Transverse colon (tissue), 4 donors: ENCODE results near the gene CALML3.

ENCODE experiments used
- EP300 ChIP-seq: sonication (generic); formaldehyde crosslinking; IDR thresholded peaks from one replicate; pipeline ENCODE4 v1.6.1; 2017; ENCODE audit warnings: antibody characterized with exemption, low read depth
- POLR2A ChIP-seq: fragments of 450-650 bp; IDR thresholded peaks from one replicate; pipeline ENCODE4 v1.6.1; 2016; ENCODE audit warnings: antibody characterized with exemption, mild to moderate bottlenecking, moderate library complexity
- POLR2AphosphoS5 ChIP-seq, 3 donors: sonication (generic); formaldehyde crosslinking; IDR thresholded peaks; one replicate each; pipeline ENCODE4 v1.6.1; 2016; ENCODE audit warnings: antibody characterized with exemption in 3 of 3
- TF ChIP-seq, protein P1 (sequence below), 5 experiments: fragments of 200-600 bp in 3 of 5; fragments of 450-650 bp in 2 of 5; sonication (generic) in 3 of 5; IDR thresholded peaks; 1 replicate in 2 of 5; 2 replicates in 3 of 5; pipeline ENCODE4 v1.5.1; 2016 to 2017; ENCODE audit warnings: antibody characterized with exemption in 5 of 5, inconsistent platforms in 3 of 5, mild to moderate bottlenecking in 2 of 5, moderate library complexity in 1 of 5

- TF ChIP-seq, protein P1, sequence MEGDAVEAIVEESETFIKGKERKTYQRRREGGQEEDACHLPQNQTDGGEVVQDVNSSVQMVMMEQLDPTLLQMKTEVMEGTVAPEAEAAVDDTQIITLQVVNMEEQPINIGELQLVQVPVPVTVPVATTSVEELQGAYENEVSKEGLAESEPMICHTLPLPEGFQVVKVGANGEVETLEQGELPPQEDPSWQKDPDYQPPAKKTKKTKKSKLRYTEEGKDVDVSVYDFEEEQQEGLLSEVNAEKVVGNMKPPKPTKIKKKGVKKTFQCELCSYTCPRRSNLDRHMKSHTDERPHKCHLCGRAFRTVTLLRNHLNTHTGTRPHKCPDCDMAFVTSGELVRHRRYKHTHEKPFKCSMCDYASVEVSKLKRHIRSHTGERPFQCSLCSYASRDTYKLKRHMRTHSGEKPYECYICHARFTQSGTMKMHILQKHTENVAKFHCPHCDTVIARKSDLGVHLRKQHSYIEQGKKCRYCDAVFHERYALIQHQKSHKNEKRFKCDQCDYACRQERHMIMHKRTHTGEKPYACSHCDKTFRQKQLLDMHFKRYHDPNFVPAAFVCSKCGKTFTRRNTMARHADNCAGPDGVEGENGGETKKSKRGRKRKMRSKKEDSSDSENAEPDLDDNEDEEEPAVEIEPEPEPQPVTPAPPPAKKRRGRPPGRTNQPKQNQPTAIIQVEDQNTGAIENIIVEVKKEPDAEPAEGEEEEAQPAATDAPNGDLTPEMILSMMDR (IDR thresholded peaks at IDR 0.05): no peak
- TF ChIP-seq POLR2A: no peak
- TF ChIP-seq POLR2AphosphoS5 (IDR thresholded peaks at IDR 0.05): peak in 2 of 3 donors; percentile 11 to 63
- no peak for TF ChIP-seq EP300
These were observed 50.9 kb downstream of the CALML3 start for GRCh38 chr10:5575482-5576153.
